Activated CD4-positive, alpha-beta T cell treated with anti-CD3 and anti-CD28 coated beads, Interleukin-2, Interleukin-6, amounts not matched to agents 100 ng/mL and 50 ng/mL, durations not matched to agents 16 hours and 8 hours (primary cell): ENCODE results near the gene SLC39A11.
"Not testable (repeated sequence)": the region's sequence is repeated elsewhere in the genome, so short reads cannot be mapped to it uniquely, and the experiment has no call there.

Experiments used
- DNase-seq: peaks from one replicate; pipeline ENCODE4 v3.0.0-alpha.2; 2020

The SLC39A11 gene

DNA sequence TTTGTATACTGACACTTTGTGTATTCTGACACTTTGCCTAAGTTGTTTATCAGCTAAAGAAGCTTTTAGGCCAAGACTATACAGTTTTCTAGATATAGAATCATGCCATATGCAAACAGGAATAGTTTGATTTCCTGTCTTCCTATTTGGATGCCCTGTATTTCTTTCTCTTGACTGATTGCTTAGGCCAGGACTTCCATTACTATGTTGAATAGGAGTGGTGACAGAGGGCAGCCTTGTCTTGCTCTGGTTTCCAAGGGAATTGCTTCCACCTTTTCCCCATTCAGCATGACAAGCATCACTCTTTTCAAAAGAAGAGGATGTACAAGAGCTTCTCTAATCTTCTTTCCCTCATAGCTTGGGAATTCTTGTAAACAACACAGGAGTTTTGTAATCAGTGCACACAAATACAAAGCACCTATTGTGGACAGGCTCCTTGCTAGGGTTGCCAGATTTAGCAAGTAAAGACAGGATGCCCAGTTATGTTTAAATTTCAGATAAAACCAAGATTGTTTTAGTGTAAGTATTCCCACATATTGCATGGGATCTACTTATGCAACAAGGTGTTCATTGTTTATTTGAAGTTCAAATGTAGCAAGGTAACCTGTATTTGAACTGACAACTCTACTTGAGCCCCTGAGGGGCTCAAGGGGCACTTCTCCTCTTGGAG, 233.5 kb downstream of the SLC39A11 start:
- no peak for DNase-seq

- no peak for DNase-seq
Observed at GRCh38 chr17:72853440-72854415, 238.8 kb downstream of the SLC39A11 start.

GRCh38 chr17:72852277-72852938, 240.1 kb downstream of the SLC39A11 start:
- no peak for DNase-seq

DNA sequence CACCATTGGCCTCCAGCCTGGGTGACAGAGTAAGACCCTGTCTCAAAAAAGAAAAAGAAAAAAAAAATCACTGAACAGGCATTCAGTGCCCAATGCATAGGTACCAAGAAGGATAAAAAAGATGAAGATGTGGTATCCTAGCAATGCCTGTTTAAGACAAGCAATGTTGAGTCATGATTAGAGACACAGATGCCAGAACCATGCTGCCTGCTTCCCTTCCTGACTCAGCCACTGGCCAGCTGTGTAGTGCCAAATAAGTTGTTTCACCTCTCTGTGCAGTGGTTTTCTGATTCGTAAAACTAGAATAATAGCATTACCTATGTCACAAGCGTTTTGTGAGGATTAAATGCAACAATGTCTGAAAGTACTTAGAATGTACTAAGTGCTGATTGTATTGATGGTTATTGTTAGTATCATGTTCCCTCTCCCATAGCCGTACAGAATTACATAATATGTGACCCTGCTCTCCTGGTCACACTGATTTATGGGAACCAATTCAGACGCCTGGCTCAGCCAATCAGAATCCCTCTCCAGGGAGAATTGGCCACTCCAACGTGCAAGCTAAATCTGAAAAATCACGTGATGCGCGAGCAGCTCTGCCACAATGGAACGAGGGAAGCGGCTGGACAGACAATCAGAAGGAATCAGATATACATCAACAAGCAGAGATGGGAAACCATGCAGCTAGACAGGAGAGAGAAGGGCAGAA, 241.9 kb downstream of the SLC39A11 start:
- DNase-seq = no peak

GRCh38 chr17:72846399-72846798, 246.1 kb downstream of the SLC39A11 start:
- no peak for DNase-seq

- DNase-seq = no peak
Observed at GRCh38 chr17:72843591-72843990, 248.9 kb downstream of the SLC39A11 start.

- DNase-seq = no peak
Observed at GRCh38 chr17:72840019-72840418, 252.5 kb downstream of the SLC39A11 start.

- no peak for DNase-seq
Observed at GRCh38 chr17:72839131-72839725, 253.3 kb downstream of the SLC39A11 start.

GRCh38 chr17:72838581-72838980, 253.9 kb downstream of the SLC39A11 start:
- no peak for DNase-seq

GRCh38 chr17:72838068-72838467, 254.4 kb downstream of the SLC39A11 start:
- DNase-seq = no peak

- DNase-seq = no peak
Observed at GRCh38 chr17:72837335-72837734, 255.2 kb downstream of the SLC39A11 start.

GRCh38 chr17:72833128-72833765, 259.2 kb downstream of the SLC39A11 start:
- no peak for DNase-seq

DNA sequence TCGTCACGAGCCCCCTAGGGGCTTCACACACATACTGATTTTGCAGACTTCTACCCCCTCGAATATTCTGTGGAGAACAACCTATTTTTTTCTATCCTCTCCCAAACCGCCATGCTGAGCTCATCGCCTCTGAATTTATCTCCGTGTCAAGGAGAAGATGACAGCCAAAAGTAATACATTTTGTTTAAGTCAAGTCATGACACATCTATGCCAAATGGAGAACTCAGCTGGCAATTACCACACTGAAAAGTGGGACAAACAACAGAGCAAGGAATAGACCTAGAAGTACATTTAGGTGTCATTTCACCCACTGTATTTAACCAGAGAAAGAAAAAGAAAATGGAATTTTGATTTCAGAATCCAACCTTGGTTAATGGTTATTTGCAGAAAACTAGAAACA, 260.2 kb downstream of the SLC39A11 start:
- DNase-seq = no peak

DNA sequence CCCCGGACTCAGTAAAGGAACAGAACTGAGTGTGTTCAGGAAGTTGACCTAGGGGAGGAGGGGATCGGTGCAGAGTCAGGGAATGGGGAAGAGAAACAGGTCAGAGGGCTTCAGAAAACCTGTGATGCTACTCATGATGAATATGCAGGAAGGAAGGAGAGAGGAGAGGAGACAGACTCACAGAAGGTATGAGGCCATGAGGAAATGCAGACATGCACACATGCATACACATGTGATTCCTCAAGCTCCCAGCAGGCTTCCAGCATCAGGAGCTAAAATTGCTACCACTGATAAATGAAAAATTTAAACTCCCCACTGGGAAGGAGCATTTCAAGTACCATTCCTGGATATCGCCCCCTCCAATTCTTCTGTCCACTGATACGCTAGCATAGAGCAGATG, 262.6 kb downstream of the SLC39A11 start:
- DNase-seq = no peak

- no peak for DNase-seq
Observed at GRCh38 chr17:72826602-72827001, 265.9 kb downstream of the SLC39A11 start.

- not testable (repeated sequence) for DNase-seq
Observed at GRCh38 chr17:72826059-72826458, 266.4 kb downstream of the SLC39A11 start.

- DNase-seq = no peak
Observed at GRCh38 chr17:72825218-72825617, 267.3 kb downstream of the SLC39A11 start.

DNA sequence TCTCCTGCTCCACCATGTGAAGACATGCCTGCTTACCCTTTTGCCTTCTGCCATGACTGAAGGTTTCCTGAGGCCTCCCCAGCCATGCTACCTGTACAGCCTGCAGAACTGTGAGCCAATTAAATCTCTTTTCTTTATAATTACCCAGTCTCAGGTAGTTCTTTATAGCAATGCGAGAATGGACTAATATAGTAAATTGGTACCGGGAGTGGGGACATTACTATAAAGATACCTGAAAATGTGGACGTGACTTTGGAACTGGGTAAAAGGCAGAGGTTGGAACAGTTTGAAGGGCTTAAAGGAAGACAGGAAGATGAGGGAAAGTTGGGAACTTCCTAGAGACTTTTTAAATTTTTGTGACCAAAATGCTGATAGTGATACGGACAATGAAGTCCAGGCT, 268.2 kb downstream of the SLC39A11 start:
- not testable (repeated sequence) for DNase-seq

- DNase-seq = peak; percentile 37
Observed at GRCh38 chr17:72822358-72823023, 270.0 kb downstream of the SLC39A11 start.

GRCh38 chr17:72816406-72816805, 276.1 kb downstream of the SLC39A11 start:
- no peak for DNase-seq

- DNase-seq = no peak
Observed at GRCh38 chr17:72813481-72813880, 279.0 kb downstream of the SLC39A11 start.
